OCI-LY7 (cell line): ENCODE results near the gene LPAR3. TPM values are rescaled to one million over a fixed set of nuclear protein-coding genes. Genes with fewer than 3 reads are reported as not detected.

Source experiments
- BruUV-seq: library from RNA; stranded (reverse); fragments of 400-500 nt; replicated peaks from 2 replicates; lab custom pipeline; 2021; lab: Mats Ljungman, UMichigan
- CTCF ChIA-PET: fragments of 300-600 bp; sonication (Branson Sonifier 250); formaldehyde crosslinking; loops from one replicate; lab custom pipeline; 2022; ENCODE audit warnings: antibody characterized with exemption; ENCODE audit not compliant: unreplicated experiment; lab: Charles Lee
- POLR2A ChIA-PET: fragments of 300-600 bp; sonication (Branson Sonifier 250); formaldehyde crosslinking; loops from one replicate; lab custom pipeline; 2022; ENCODE audit warnings: antibody characterized with exemption; lab: Charles Lee
- DNase-seq: peaks from one replicate; pipeline ENCODE4 v3.0.0-alpha.2; 2015; ENCODE audit warnings: low spot score
- H2AFZ ChIP-seq: fragments of 200-600 bp; sonication (generic), shearing (Covaris generic); 2 replicates; pipeline ENCODE4 v1.6.1; 2014; ENCODE audit warnings: mild to moderate bottlenecking, antibody characterized with exemption, low read length, moderate library complexity
- H3K27ac ChIP-seq: fragments of 200-600 bp; sonication (generic); 2 replicates; pipeline ENCODE4 v1.5.1; 2014; ENCODE audit warnings: mixed run types, low read depth, mild to moderate bottlenecking, moderate library complexity, low read length, inconsistent platforms; ENCODE audit not compliant: poor library complexity, severe bottlenecking
- H3K36me3 ChIP-seq: fragments of 200-600 bp; sonication (generic); 2 replicates; pipeline ENCODE4 v1.6.1; 2014; ENCODE audit warnings: mild to moderate bottlenecking, antibody characterized with exemption, low read length, moderate library complexity, mixed read lengths; ENCODE audit not compliant: insufficient read depth
- H3K4me1 ChIP-seq: fragments of 200-600 bp; sonication (generic); 2 replicates; pipeline ENCODE4 v1.5.1; 2014; ENCODE audit warnings: mild to moderate bottlenecking, low read length; ENCODE audit not compliant: insufficient read depth, poor library complexity, severe bottlenecking
- H3K4me2 ChIP-seq: fragments of 200-600 bp; sonication (generic); 2 replicates; pipeline ENCODE4 v1.6.1; 2014; ENCODE audit warnings: mild to moderate bottlenecking, low read length
- H3K4me3 ChIP-seq: fragments of 200-600 bp; sonication (generic); 2 replicates; pipeline ENCODE4 v1.5.1; 2014; ENCODE audit warnings: mild to moderate bottlenecking, low read depth, low read length; ENCODE audit not compliant: poor library complexity, severe bottlenecking
- H3K79me2 ChIP-seq: fragments of 200-600 bp; sonication (generic); 2 replicates; pipeline ENCODE4 v1.6.1; 2016; ENCODE audit warnings: low read depth, mild to moderate bottlenecking, low read length, moderate library complexity, mixed read lengths; ENCODE audit not compliant: insufficient read depth
- H3K9me2 ChIP-seq: fragments of 200-600 bp; sonication (generic); 2 replicates; pipeline ENCODE4 v1.6.1; 2016; ENCODE audit warnings: mild to moderate bottlenecking, low read length, mixed read lengths; ENCODE audit not compliant: insufficient read depth
- H3K9me3 ChIP-seq: fragments of 200-600 bp; sonication (generic); 2 replicates; pipeline ENCODE4 v1.6.1; 2014; ENCODE audit warnings: mild to moderate bottlenecking, mixed run types, low read length, mixed read lengths
- H4K20me1 ChIP-seq: fragments of 200-600 bp; sonication (generic); 2 replicates; pipeline ENCODE4 v1.6.1; 2014; ENCODE audit warnings: mild to moderate bottlenecking, antibody characterized with exemption, low read length, moderate library complexity, mixed read lengths; ENCODE audit not compliant: insufficient read depth
- EZH2phosphoT487 ChIP-seq: fragments of 200-600 bp; sonication (generic); IDR thresholded peaks from 2 replicates; pipeline ENCODE4 v1.6.1; 2018; ENCODE audit warnings: low read depth, borderline replicate concordance, mild to moderate bottlenecking, mixed run types, antibody characterized with exemption, low read length, moderate library complexity, mixed read lengths
- intact Hi-C: fragments of 100-400 bp; cut with micrococcal nuclease; formaldehyde crosslinking; loops from one replicate; pipeline ENCODE4 v1.10.0; 2022; ENCODE audit not compliant: unreplicated experiment
- total RNA-seq, 2 experiments: library from RNA; depleted of rRNA in 1 of 2; stranded (reverse); fragments of >200 nt in 1 of 2; shearing (Covaris generic) in 1 of 2; gene quantifications; 2 replicates each; pipeline ENCODE4 v1.2.3, GENCODE V29; 2014 to 2022
- TF ChIP-seq, protein P1 (sequence below): fragments of 200-600 bp; sonication (generic); conservative IDR thresholded peaks from 2 replicates; pipeline ENCODE4 v1.5.1; 2014; ENCODE audit warnings: mild to moderate bottlenecking, antibody characterized with exemption, low read length, moderate library complexity, mixed read lengths

The LPAR3 gene
- total RNA-seq, 2 experiments from 2014 or later, result not detected

DNA sequence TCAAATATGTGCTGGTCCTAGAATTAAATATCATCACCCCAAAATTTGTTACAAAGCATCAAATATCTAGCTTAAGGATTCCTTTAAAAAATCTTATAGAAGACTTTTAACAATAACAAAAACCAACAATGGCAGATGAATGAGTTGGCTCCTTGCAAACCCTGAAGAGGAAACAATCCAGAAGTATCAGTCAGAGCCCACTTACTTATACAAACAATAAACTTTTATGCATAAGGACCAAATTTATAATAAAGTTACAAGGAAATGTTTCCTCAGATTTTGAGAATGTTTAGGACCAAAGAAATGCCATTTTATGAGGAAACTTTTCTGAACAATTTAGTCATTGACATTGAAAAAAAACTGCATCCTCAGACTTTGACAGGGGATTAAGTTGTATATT, 52.7 kb downstream of the LPAR3 start:
- TF ChIP-seq, protein P1, sequence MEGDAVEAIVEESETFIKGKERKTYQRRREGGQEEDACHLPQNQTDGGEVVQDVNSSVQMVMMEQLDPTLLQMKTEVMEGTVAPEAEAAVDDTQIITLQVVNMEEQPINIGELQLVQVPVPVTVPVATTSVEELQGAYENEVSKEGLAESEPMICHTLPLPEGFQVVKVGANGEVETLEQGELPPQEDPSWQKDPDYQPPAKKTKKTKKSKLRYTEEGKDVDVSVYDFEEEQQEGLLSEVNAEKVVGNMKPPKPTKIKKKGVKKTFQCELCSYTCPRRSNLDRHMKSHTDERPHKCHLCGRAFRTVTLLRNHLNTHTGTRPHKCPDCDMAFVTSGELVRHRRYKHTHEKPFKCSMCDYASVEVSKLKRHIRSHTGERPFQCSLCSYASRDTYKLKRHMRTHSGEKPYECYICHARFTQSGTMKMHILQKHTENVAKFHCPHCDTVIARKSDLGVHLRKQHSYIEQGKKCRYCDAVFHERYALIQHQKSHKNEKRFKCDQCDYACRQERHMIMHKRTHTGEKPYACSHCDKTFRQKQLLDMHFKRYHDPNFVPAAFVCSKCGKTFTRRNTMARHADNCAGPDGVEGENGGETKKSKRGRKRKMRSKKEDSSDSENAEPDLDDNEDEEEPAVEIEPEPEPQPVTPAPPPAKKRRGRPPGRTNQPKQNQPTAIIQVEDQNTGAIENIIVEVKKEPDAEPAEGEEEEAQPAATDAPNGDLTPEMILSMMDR, result no peak
- no peak for TF ChIP-seq EZH2phosphoT487
- intact Hi-C loops, result no loop called here
- Histone ChIP-seq H3K9me2 (no peaks in the 10 kb centered on the region; the same call in 1 of the 2 replicates), H3K4me3 (no peak overlapping the region), H3K27ac (no peak overlapping the region), H2AFZ (no peak overlapping the region), H4K20me1 (no peaks in the 10 kb centered on the region), H3K79me2 (no peaks in the 10 kb centered on the region), H3K4me2 (no peak overlapping the region), H3K36me3 (no peaks in the 10 kb centered on the region), H3K9me3 (no peaks in the 10 kb centered on the region), H3K4me1 (no peaks in the 10 kb centered on the region)
- BruUV-seq, result no TSS peak
- ChIA-PET POLR2A (interaction anchor here (0.8 kb wide), 1 partner anchor 9 kb away, joined by 3 read pairs; no protein-coding TSS in a partner anchor), CTCF (no interaction called here)
- DNase-seq, result no peak

GRCh38 chr1:84839544-84839943, 53.5 kb downstream of the LPAR3 start:
- no peak overlapping the region for H3K4me3 ChIP-seq
- CTCF ChIA-PET, result interaction anchor here (0.5 kb wide), 1 partner anchor 19 kb away, joined by 3 read pairs; no protein-coding TSS in a partner anchor
- no TSS peak for BruUV-seq
- H4K20me1 ChIP-seq, result no peaks in the 10 kb centered on the region
- no peaks in the 10 kb centered on the region; the same call in 1 of the 2 replicates for H3K9me2 ChIP-seq
- H3K9me3 ChIP-seq, result no peaks in the 10 kb centered on the region
- POLR2A ChIA-PET, result no interaction called here
- H3K4me1 ChIP-seq, result no peaks in the 10 kb centered on the region
- intact Hi-C loops, result no loop called here
- H3K4me2 ChIP-seq, result no peak overlapping the region
- no peak overlapping the region for H3K27ac ChIP-seq
- no peak for TF ChIP-seq EZH2phosphoT487
- no peaks in the 10 kb centered on the region for H3K79me2 ChIP-seq
- no peak for DNase-seq
- no peak overlapping the region for H2AFZ ChIP-seq
- no peaks in the 10 kb centered on the region for H3K36me3 ChIP-seq

GRCh38 chr1:84836145-84836544, 56.9 kb downstream of the LPAR3 start:
- no peak for TF ChIP-seq EZH2phosphoT487
- TF ChIP-seq, protein P1, result no peak
- ChIA-PET POLR2A (interaction anchor here (0.6 kb wide), 1 partner anchor 98 kb away, joined by 3 read pairs; no protein-coding TSS in a partner anchor), CTCF (no interaction called here)
- Histone ChIP-seq H3K4me2 (no peak overlapping the region), H3K9me3 (no peaks in the 10 kb centered on the region), H3K27ac (no peak overlapping the region), H3K4me1 (no peaks in the 10 kb centered on the region), H4K20me1 (no peaks in the 10 kb centered on the region), H2AFZ (no peak overlapping the region), H3K36me3 (no peaks in the 10 kb centered on the region), H3K79me2 (no peaks in the 10 kb centered on the region), H3K4me3 (no peak overlapping the region), H3K9me2 (no peaks in the 10 kb centered on the region; the same call in 1 of the 2 replicates)
- intact Hi-C loops, result no loop called here
- DNase-seq, result no peak
- BruUV-seq, result no TSS peak
